K562 (cell line): Measurements from ENCODE around the gene HEXIM1. TPM values are rescaled to one million over a fixed set of nuclear protein-coding genes. Genes with fewer than 3 reads are reported as not detected.
A peak's percentile ranks its signal among the peaks of the same experiment; 100 is the strongest.

ENCODE experiments used
- ATAC-seq: fragments of 200-7000 bp; cut with Tn5 transposase; 3 replicates; pipeline ENCODE4 v1.9.1; 2020; ENCODE audit warnings: moderate library complexity
- BruUV-seq: library from RNA; stranded (reverse); fragments of 400-500 nt; replicated peaks from 2 replicates; lab custom pipeline; 2021; lab: Mats Ljungman, UMichigan
- CTCF ChIA-PET: fragments of 300-600 bp; formaldehyde crosslinking; extraction: SDS; loops from one replicate; lab custom pipeline; 2021; ENCODE audit warnings: low intra/inter-chr PET ratio; lab: Yijun Ruan, JAX
- POLR2A ChIA-PET: fragments of 300-600, 350-650 bp; sonication (Branson Sonifier 250); formaldehyde crosslinking; extraction: SDS; loops from one replicate; lab custom pipeline; 2021; ENCODE audit warnings: antibody characterized with exemption, inconsistent platforms; lab: Yijun Ruan, JAX
- DNase-seq, 4 experiments: peaks; one replicate each; pipeline versions ENCODE4 v3.0.0 to v3.0.0-alpha.2; 2011 to 2018; ENCODE audit warnings: low spot score in 3 of 4, mixed read lengths in 3 of 4; ENCODE audit errors: extremely low read depth in 1 of 4
- FAIRE-seq: peaks from 2 replicates; lab custom pipeline; 2011; peaks lifted over from hg19 to GRCh38; lab: Jason Lieb, UNC
- H2AFZ ChIP-seq: 2 replicates; pipeline ENCODE4 v1.6.0; 2011; ENCODE audit warnings: low read depth, low read length, control low read depth, inconsistent platforms
- H3K27ac ChIP-seq: fragments of 200-600 bp; 3 replicates; pipeline ENCODE4 v1.8.0; 2011; ENCODE audit warnings: low read depth, mild to moderate bottlenecking, control low read depth, inconsistent platforms, low read length, moderate library complexity, mixed read lengths; ENCODE audit errors: extremely low read depth
- H3K27me3 ChIP-seq, 2 experiments: fragments of 300-600 bp in 1 of 2; 2 replicates in 1 of 2; 3 replicates in 1 of 2; pipeline versions ENCODE4 v1.6.0 to v1.8.0; 2011; ENCODE audit warnings: inconsistent platforms in 2 of 2, low read length in 2 of 2, mild to moderate bottlenecking in 1 of 2, mixed read lengths in 1 of 2, moderate library complexity in 1 of 2; ENCODE audit not compliant: control insufficient read depth in 2 of 2, insufficient read depth in 2 of 2
- H3K36me3 ChIP-seq: fragments of 300-600 bp; 3 replicates; pipeline ENCODE4 v1.8.0; 2011; ENCODE audit warnings: mild to moderate bottlenecking, low read length, inconsistent platforms; ENCODE audit not compliant: control insufficient read depth, insufficient read depth
- H3K4me1 ChIP-seq, 2 experiments: fragments of 200-600 bp in 1 of 2; replicated peaks in 1 of 2; 2 replicates in 1 of 2; 3 replicates in 1 of 2; pipeline versions ENCODE4 v1.5.1 to v1.8.0; 2011; ENCODE audit warnings: inconsistent platforms in 2 of 2, low read length in 2 of 2, mild to moderate bottlenecking in 1 of 2, mixed read lengths in 1 of 2, moderate library complexity in 1 of 2; ENCODE audit not compliant: control insufficient read depth in 2 of 2, insufficient read depth in 2 of 2
- H3K4me2 ChIP-seq: 2 replicates; pipeline ENCODE4 v1.6.1; 2011; ENCODE audit warnings: low read length, control low read depth, inconsistent platforms, mixed read lengths; ENCODE audit not compliant: insufficient read depth
- H3K4me3 ChIP-seq: fragments of 200-600 bp; sonication (generic), shearing (Covaris generic); 2 replicates; pipeline ENCODE4 v1.5.1; 2016; ENCODE audit warnings: control low read depth, inconsistent platforms
- H3K79me2 ChIP-seq: fragments of 200-600 bp; 3 replicates; pipeline ENCODE4 v1.8.0; 2011; ENCODE audit warnings: low read length, inconsistent platforms; ENCODE audit not compliant: control insufficient read depth, insufficient read depth
- H3K9ac ChIP-seq, 2 experiments: 2 replicates each; pipeline versions ENCODE4 v1.6.0 to v1.6.1; 2011; ENCODE audit warnings: low read depth in 2 of 2, low read length in 2 of 2, control low read depth in 1 of 2, inconsistent platforms in 1 of 2, mild to moderate bottlenecking in 1 of 2, mixed read lengths in 1 of 2; ENCODE audit not compliant: insufficient read depth in 1 of 2
- H3K9me1 ChIP-seq: one replicate; pipeline ENCODE4 v1.6.0; 2011; ENCODE audit warnings: inconsistent platforms, mild to moderate bottlenecking, low read length, moderate library complexity; ENCODE audit not compliant: control insufficient read depth, insufficient read depth
- H3K9me3 ChIP-seq: replicated peaks from 2 replicates; pipeline ENCODE4 v1.5.1; 2011; ENCODE audit warnings: low read depth, low read length, inconsistent platforms; ENCODE audit not compliant: control insufficient read depth, insufficient read depth
- H4K20me1 ChIP-seq: replicated peaks from 2 replicates; pipeline ENCODE4 v1.6.1; 2011; ENCODE audit warnings: low read length, inconsistent platforms, mixed read lengths; ENCODE audit not compliant: control insufficient read depth, insufficient read depth
- CHD2 ChIP-seq: IDR thresholded peaks from 2 replicates; pipeline ENCODE4 v1.6.1; 2011; ENCODE audit warnings: low read depth, low read length
- E2F8 ChIP-seq: fragments of 450-650 bp; IDR thresholded peaks from 2 replicates; pipeline ENCODE4 v1.7.1; 2018; ENCODE audit warnings: mild to moderate bottlenecking, low read depth; ENCODE audit not compliant: partially characterized antibody
- GTF3C2 ChIP-seq: IDR thresholded peaks from 3 replicates; pipeline ENCODE4 v1.6.1; 2011; ENCODE audit warnings: borderline replicate concordance, mild to moderate bottlenecking, moderate library complexity; ENCODE audit not compliant: insufficient read length; ENCODE audit errors: extremely low read depth
- NRF1 ChIP-seq, 2 experiments: fragments of 450-650 bp; IDR thresholded peaks in 1 of 2; conservative IDR thresholded peaks in 1 of 2; 2 replicates each; pipeline ENCODE4 v1.6.1; 2014; ENCODE audit warnings: mild to moderate bottlenecking in 2 of 2
- PHF21A ChIP-seq: fragments of 450-650 bp; IDR thresholded peaks from 2 replicates; pipeline ENCODE4 v1.6.1; 2017; ENCODE audit warnings: low read depth, borderline replicate concordance
- POLR2H ChIP-seq: IDR thresholded peaks from 2 replicates; pipeline ENCODE4 v1.6.1; 2016; ENCODE audit warnings: missing genetic modification characterization, low read depth, mild to moderate bottlenecking, control low read depth, missing compliant biosample characterization, moderate library complexity
- RBBP5 ChIP-seq: fragments of 200-600 bp; sonication (generic); IDR thresholded peaks from 2 replicates; pipeline ENCODE4 v1.6.1; 2012; ENCODE audit warnings: borderline replicate concordance, mild to moderate bottlenecking, low read length, control low read depth, inconsistent platforms; ENCODE audit not compliant: insufficient read depth, poor library complexity, severe bottlenecking
- ZBTB7A ChIP-seq: IDR thresholded peaks from 2 replicates; pipeline ENCODE4 v1.6.1; 2011; ENCODE audit warnings: low read depth, mild to moderate bottlenecking, low read length, moderate library complexity, borderline replicate concordance; ENCODE audit not compliant: control insufficient read depth
- ZFX ChIP-seq: sonication (generic); formaldehyde crosslinking; IDR thresholded peaks from 2 replicates; pipeline ENCODE4 v1.8.0; 2022; ENCODE audit warnings: mild to moderate bottlenecking, missing genetic modification reagents, moderate library complexity
- ZNF76 ChIP-seq: fragments of 250-450 bp; sonication (Bioruptor Pico); IDR thresholded peaks from 2 replicates; pipeline ENCODE4 v1.4.0; 2020; ENCODE audit warnings: mild to moderate bottlenecking, moderate library complexity, borderline replicate concordance
- WGBS: fragments of 100-300 bp; shearing (Covaris generic); methylation state at CpG from one replicate; pipeline ENCODE4 v1.1.6; 2016; ENCODE audit warnings: low coverage, mixed read lengths; ENCODE audit not compliant: insufficient coverage; ENCODE audit errors: missing lambda C conversion rate; 5-methylcytosine and 5-hydroxymethylcytosine counted together
- in situ Hi-C: fragments of 300-500 bp; cut with MboI; formaldehyde crosslinking; loops from 4 replicates; pipeline ENCODE4 v1.15.0; 2018; ENCODE audit warnings: inconsistent platforms, mixed read lengths
- intact Hi-C: fragments of 100-400 bp; cut with micrococcal nuclease; formaldehyde crosslinking; loops from 2 replicates; pipeline ENCODE4 v1.14.2; 2022
- polyA plus RNA-seq, 8 experiments: library from polyadenylated mRNA; depleted of rRNA in 4 of 8; stranded (reverse) in 5 of 8; unstranded in 3 of 8; fragments of >200 nt; fragmentation: Nextera tagmentation in 2 of 8; fragmentation: Illumina TruSeq in 1 of 8; extraction: Ambion mirVana in 2 of 8; extraction: Trizol in 1 of 8; gene quantifications; 2 replicates each; pipeline versions ENCODE4 v1.2.1 to v1.2.3, GENCODE V29; 2011 to 2014; ENCODE audit warnings: inconsistent platforms in 1 of 8, missing spikeins in 1 of 8
- total RNA-seq, 7 experiments: library from RNA; depleted of rRNA in 6 of 7; stranded (reverse); fragments of >200 nt in 6 of 7; fragmentation: Illumina TruSeq in 2 of 7; extraction: Trizol in 2 of 7; gene quantifications; 2 replicates each; pipeline versions ENCODE4 v1.2.1 to v1.2.3, GENCODE V29; 2011 to 2021; ENCODE audit warnings: low replicate concordance in 1 of 7
- TF ChIP-seq, protein P1 (sequence below), 2 experiments: IDR thresholded peaks; 2 replicates each; pipeline ENCODE4 v1.6.1; 2011; ENCODE audit warnings: borderline replicate concordance in 1 of 2, control low read depth in 1 of 2, low read depth in 1 of 2, low read length in 1 of 2, mild to moderate bottlenecking in 1 of 2, mixed read lengths in 1 of 2, moderate library complexity in 1 of 2; ENCODE audit not compliant: insufficient read depth in 1 of 2, insufficient read length in 1 of 2, poor library complexity in 1 of 2, severe bottlenecking in 1 of 2; ENCODE audit errors: extremely low read depth in 1 of 2

HEXIM1 gene
- total and polyA plus RNA-seq, 9 of the 15 experiments (the other 6 are each of a cell fraction or from before 2014, with no cell fraction given), result 1.4 to 28.3 (median 9.1) TPM

- H3K4me1 ChIP-seq, result peaks cover 31 to 45% of the 10 kb centered on the region in 2 experiments
- no peaks in the 10 kb centered on the region for H3K9me1 ChIP-seq
- ATAC-seq (peak; percentile 7), FAIRE-seq (no peak), DNase-seq (peak; percentile 65 to 83 (median 76))
- no peaks in the 10 kb centered on the region for H3K9me3 ChIP-seq
- intact Hi-C loops, result no loop called here
- H3K27me3 ChIP-seq, result no peaks in the 10 kb centered on the region
- H3K9ac ChIP-seq, result peak overlapping the region; percentile 49 to 88; a peak in 3 of 4 replicates
- H2AFZ ChIP-seq, result peak overlapping the region; percentile 89
- no peaks in the 10 kb centered on the region for H3K36me3 ChIP-seq
- peak overlapping the region; percentile 62 for H3K4me2 ChIP-seq
- peaks cover 27% of the 10 kb centered on the region for H3K79me2 ChIP-seq
- 0 out of 2 replicates have a peak, but pooled peaks cover 2% of the 10 kb centered on the region for H4K20me1 ChIP-seq
- CTCF ChIA-PET, result interaction anchor here (0.7 kb wide), 1 partner anchor 9 kb away, joined by 3 read pairs; no protein-coding TSS in a partner anchor
- H3K4me3 ChIP-seq, result peak overlapping the region; percentile 21
- 48% methylated on average over 27 of the region's 71 CpGs for WGBS
- H3K27ac ChIP-seq, result peak overlapping the region; percentile 72; the same call in 2 of the 3 replicates
- no TSS peak for BruUV-seq
- POLR2A ChIA-PET, result interaction anchor here (0.6 to 10.1 kb wide), 5 partner anchors 8 to 217 kb away, joined by 3 to 497 read pairs (median 3); partner anchors contain the start of genes ACBD4 and HEXIM2
- in situ Hi-C loops, result no loop called here
- no peak for TF ChIP-seq CHD2
- peak; percentile 78 for TF ChIP-seq ZFX (CRISPR knock-in tag)
- no peak for TF ChIP-seq POLR2H
- no peak for TF ChIP-seq ZNF76 (CRISPR knock-in tag)
- no peak for TF ChIP-seq GTF3C2
- peak; percentile 72 for TF ChIP-seq ZBTB7A
- TF ChIP-seq NRF1 (conservative IDR thresholded peaks at IDR 0.05 in 1 of 2, IDR thresholded peaks at IDR 0.05 in 1 of 2), result peak in 1 of 2 experiments; percentile 29; a peak in 2 of 4 replicates
- TF ChIP-seq PHF21A, result no peak
- TF ChIP-seq RBBP5, result peak; percentile 20
- TF ChIP-seq, protein P1, sequence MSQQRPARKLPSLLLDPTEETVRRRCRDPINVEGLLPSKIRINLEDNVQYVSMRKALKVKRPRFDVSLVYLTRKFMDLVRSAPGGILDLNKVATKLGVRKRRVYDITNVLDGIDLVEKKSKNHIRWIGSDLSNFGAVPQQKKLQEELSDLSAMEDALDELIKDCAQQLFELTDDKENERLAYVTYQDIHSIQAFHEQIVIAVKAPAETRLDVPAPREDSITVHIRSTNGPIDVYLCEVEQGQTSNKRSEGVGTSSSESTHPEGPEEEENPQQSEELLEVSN (IDR thresholded peaks at IDR 0.05; ENCODE audit: borderline replicate concordance in 1 of 2, extremely low read depth in 1 of 2, insufficient read depth in 1 of 2, insufficient read length in 1 of 2, low read depth in 1 of 2, low read length in 1 of 2, poor library complexity in 1 of 2, severe bottlenecking in 1 of 2), result no peak
- no peak for TF ChIP-seq E2F8
Observed at GRCh38 chr17:45144199-45145034, 3.9 kb upstream of the HEXIM1 start.
